Rectal smooth muscle tissue (tissue), 1 donor: ENCODE data around the gene WNT8B.

Experiments
- H3K27ac ChIP-seq: one replicate; pipeline ENCODE4 v1.7.0; 2013; ENCODE audit warnings: low read depth, low read length, inconsistent platforms
- H3K27me3 ChIP-seq: one replicate; pipeline ENCODE4 v1.7.0; 2013; ENCODE audit warnings: low read length; ENCODE audit not compliant: control insufficient read depth, insufficient read depth
- H3K36me3 ChIP-seq: one replicate; pipeline ENCODE4 v1.7.0; 2013; ENCODE audit warnings: low read length; ENCODE audit not compliant: control insufficient read depth, insufficient read depth
- H3K4me1 ChIP-seq: one replicate; pipeline ENCODE4 v1.7.0; 2013; ENCODE audit warnings: low read length; ENCODE audit not compliant: control insufficient read depth, insufficient read depth
- H3K4me3 ChIP-seq: one replicate; pipeline ENCODE4 v1.7.0; 2013; ENCODE audit warnings: low read length
- H3K9ac ChIP-seq: one replicate; pipeline ENCODE4 v1.7.0; 2013; ENCODE audit warnings: low read length

WNT8B gene

GRCh38 chr10:100468978-100469377 is 6.2 kb downstream of the WNT8B start:
- no peaks in the 10 kb centered on the region for H3K4me1 ChIP-seq
- no peak overlapping the region for H3K4me3 ChIP-seq
- H3K27ac ChIP-seq: no peak overlapping the region
- H3K27me3 ChIP-seq: no peaks in the 10 kb centered on the region
- no peak overlapping the region for H3K9ac ChIP-seq
- no peaks in the 10 kb centered on the region for H3K36me3 ChIP-seq

- Histone ChIP-seq H3K9ac (no peak overlapping the region), H3K27me3 (no peaks in the 10 kb centered on the region), H3K4me3 (no peak overlapping the region), H3K27ac (no peak overlapping the region), H3K4me1 (no peaks in the 10 kb centered on the region), H3K36me3 (no peaks in the 10 kb centered on the region)
Measured at GRCh38 chr10:100469756-100470155, 6.9 kb downstream of the WNT8B start.

- Histone ChIP-seq H3K4me3 (no peak overlapping the region), H3K4me1 (no peaks in the 10 kb centered on the region), H3K27ac (no peak overlapping the region), H3K27me3 (no peaks in the 10 kb centered on the region), H3K36me3 (no peaks in the 10 kb centered on the region), H3K9ac (no peak overlapping the region)
Measured at GRCh38 chr10:100470367-100470766, 7.6 kb downstream of the WNT8B start.

GRCh38 chr10:100477970-100478369 is 15.2 kb downstream of the WNT8B start:
- H3K27me3 ChIP-seq: peaks cover 5% of the 10 kb centered on the region
- no peak overlapping the region for H3K27ac ChIP-seq
- no peak overlapping the region for H3K4me3 ChIP-seq
- no peak overlapping the region for H3K9ac ChIP-seq
- H3K36me3 ChIP-seq: no peaks in the 10 kb centered on the region
- peaks cover 4% of the 10 kb centered on the region for H3K4me1 ChIP-seq

GRCh38 chr10:100479037-100479436 is 16.2 kb downstream of the WNT8B start:
- Histone ChIP-seq H3K9ac (no peak overlapping the region), H3K4me3 (no peak overlapping the region), H3K27me3 (peaks cover 5% of the 10 kb centered on the region), H3K4me1 (peaks cover 4% of the 10 kb centered on the region), H3K36me3 (no peaks in the 10 kb centered on the region), H3K27ac (no peak overlapping the region)

- Histone ChIP-seq H3K4me3 (no peak overlapping the region), H3K9ac (no peak overlapping the region), H3K27ac (no peak overlapping the region), H3K36me3 (no peaks in the 10 kb centered on the region), H3K4me1 (peaks cover 4% of the 10 kb centered on the region), H3K27me3 (peaks cover 5% of the 10 kb centered on the region)
Measured at GRCh38 chr10:100480002-100480401, 17.2 kb downstream of the WNT8B start.

- Histone ChIP-seq H3K9ac (no peak overlapping the region), H3K36me3 (no peaks in the 10 kb centered on the region), H3K27me3 (peaks cover 5% of the 10 kb centered on the region), H3K4me1 (peaks cover 4% of the 10 kb centered on the region), H3K4me3 (peak overlapping the region; percentile 72), H3K27ac (no peak overlapping the region)
Measured at GRCh38 chr10:100481462-100482081, 18.8 kb downstream of the WNT8B start.

- Histone ChIP-seq H3K27me3 (peaks cover 5% of the 10 kb centered on the region), H3K4me3 (peak overlapping the region; percentile 72), H3K4me1 (peaks cover 4% of the 10 kb centered on the region), H3K27ac (no peak overlapping the region), H3K9ac (no peak overlapping the region), H3K36me3 (no peaks in the 10 kb centered on the region)
Measured at GRCh38 chr10:100482181-100482833, 19.5 kb downstream of the WNT8B start.

- peaks cover 5% of the 10 kb centered on the region for H3K27me3 ChIP-seq
- peak overlapping the region; percentile 72 for H3K4me3 ChIP-seq
- no peak overlapping the region for H3K27ac ChIP-seq
- no peak overlapping the region for H3K9ac ChIP-seq
- H3K36me3 ChIP-seq: no peaks in the 10 kb centered on the region
- H3K4me1 ChIP-seq: peaks cover 4% of the 10 kb centered on the region
Measured at GRCh38 chr10:100482834-100483185, 20.0 kb downstream of the WNT8B start.

GRCh38 chr10:100483876-100484666 is 21.3 kb downstream of the WNT8B start:
- no peak overlapping the region for H3K27ac ChIP-seq
- H3K9ac ChIP-seq: no peak overlapping the region
- H3K36me3 ChIP-seq: peaks cover 5% of the 10 kb centered on the region
- H3K4me1 ChIP-seq: peaks cover 4% of the 10 kb centered on the region
- H3K4me3 ChIP-seq: no peak overlapping the region
- peaks cover 5% of the 10 kb centered on the region for H3K27me3 ChIP-seq

GRCh38 chr10:100485366-100485765 is 22.6 kb downstream of the WNT8B start:
- H3K9ac ChIP-seq: no peak overlapping the region
- no peak overlapping the region for H3K27ac ChIP-seq
- peaks cover 16% of the 10 kb centered on the region for H3K36me3 ChIP-seq
- peaks cover 2% of the 10 kb centered on the region for H3K27me3 ChIP-seq
- H3K4me3 ChIP-seq: no peak overlapping the region
- peaks cover 4% of the 10 kb centered on the region for H3K4me1 ChIP-seq

GRCh38 chr10:100485801-100486495 is 23.1 kb downstream of the WNT8B start:
- Histone ChIP-seq H3K9ac (no peak overlapping the region), H3K36me3 (peaks cover 19% of the 10 kb centered on the region), H3K27me3 (no peaks in the 10 kb centered on the region), H3K27ac (no peak overlapping the region), H3K4me3 (no peak overlapping the region), H3K4me1 (peaks cover 4% of the 10 kb centered on the region)
